Smooth muscle cell (in vitro differentiated cells): Measurements from ENCODE around the gene MAN1B1. TPM values are rescaled to one million over a fixed set of nuclear protein-coding genes. Genes with fewer than 3 reads are reported as not detected.

Experiments
- DNase-seq: peaks from one replicate; lab custom pipeline; 2025; ENCODE audit not compliant: unreplicated experiment; lab: John Stamatoyannopoulos, UW
- H2AFZ ChIP-seq: fragments of 200-600 bp; sonication (generic); 2 replicates; pipeline ENCODE4 v1.6.0; 2016; ENCODE audit warnings: antibody characterized with exemption, low read depth, mild to moderate bottlenecking
- H3F3A ChIP-seq: fragments of 200-600 bp; sonication (generic); 2 replicates; pipeline ENCODE4 v1.6.0; 2017; ENCODE audit warnings: antibody characterized with exemption, low read depth
- H3K27ac ChIP-seq: fragments of 200-600 bp; sonication (generic); 2 replicates; pipeline ENCODE4 v1.5.1; 2016; ENCODE audit warnings: low read depth, mild to moderate bottlenecking
- H3K27me3 ChIP-seq: fragments of 200-600 bp; sonication (generic); 2 replicates; pipeline ENCODE4 v1.6.1; 2016; ENCODE audit warnings: low read depth, mild to moderate bottlenecking
- H3K36me3 ChIP-seq: fragments of 200-600 bp; sonication (generic); 2 replicates; pipeline ENCODE4 v1.5.1; 2016; ENCODE audit warnings: low read depth
- H3K4me1 ChIP-seq: fragments of 200-600 bp; sonication (generic); 2 replicates; pipeline ENCODE4 v1.5.1; 2016; ENCODE audit warnings: low read depth
- H3K4me2 ChIP-seq: fragments of 200-600 bp; sonication (generic); 2 replicates; pipeline ENCODE4 v1.6.0; 2016; ENCODE audit warnings: mild to moderate bottlenecking
- H3K4me3 ChIP-seq: fragments of 200-600 bp; sonication (generic); 2 replicates; pipeline ENCODE4 v1.5.1; 2016; ENCODE audit warnings: mild to moderate bottlenecking
- H3K79me2 ChIP-seq: fragments of 200-600 bp; sonication (generic); 2 replicates; pipeline ENCODE4 v1.6.0; 2016; ENCODE audit warnings: low read depth, mild to moderate bottlenecking
- H3K9ac ChIP-seq: fragments of 200-600 bp; sonication (generic); 2 replicates; pipeline ENCODE4 v1.6.0; 2016; ENCODE audit warnings: low read depth
- H3K9me3 ChIP-seq: fragments of 200-600 bp; sonication (generic); replicated peaks from 2 replicates; pipeline ENCODE4 v1.5.1; 2016; ENCODE audit warnings: low read depth
- H4K20me1 ChIP-seq: fragments of 200-600 bp; sonication (generic); 2 replicates; pipeline ENCODE4 v1.6.0; 2016; ENCODE audit warnings: low read depth
- WGBS: methylation state at CpG from one replicate; pipeline ENCODE4 v1.1.7; 2016; ENCODE audit warnings: low lambda C conversion rate; 5-methylcytosine and 5-hydroxymethylcytosine counted together
- polyA plus RNA-seq: library from polyadenylated mRNA; unstranded; fragments of >200 nt; fragmentation: Nextera tagmentation; extraction: Ambion mirVana; gene quantifications from 2 replicates; pipeline ENCODE4 v1.2.1, GENCODE V29; 2016
- total RNA-seq: library from RNA; depleted of rRNA; stranded (reverse); fragments of >200 nt; gene quantifications from 2 replicates; pipeline ENCODE4 v1.2.3, GENCODE V29; 2014
- TF ChIP-seq, protein P1 (sequence below): fragments of 200-600 bp; sonication (generic); IDR thresholded peaks from 2 replicates; pipeline ENCODE4 v1.5.1; 2017; ENCODE audit warnings: borderline replicate concordance, mild to moderate bottlenecking, antibody characterized with exemption; ENCODE audit not compliant: insufficient read depth, poor library complexity, severe bottlenecking

Gene MAN1B1
- total and polyA plus RNA-seq, 2 experiments from 2014 or later = 62.9 to 97.1 TPM

DNA sequence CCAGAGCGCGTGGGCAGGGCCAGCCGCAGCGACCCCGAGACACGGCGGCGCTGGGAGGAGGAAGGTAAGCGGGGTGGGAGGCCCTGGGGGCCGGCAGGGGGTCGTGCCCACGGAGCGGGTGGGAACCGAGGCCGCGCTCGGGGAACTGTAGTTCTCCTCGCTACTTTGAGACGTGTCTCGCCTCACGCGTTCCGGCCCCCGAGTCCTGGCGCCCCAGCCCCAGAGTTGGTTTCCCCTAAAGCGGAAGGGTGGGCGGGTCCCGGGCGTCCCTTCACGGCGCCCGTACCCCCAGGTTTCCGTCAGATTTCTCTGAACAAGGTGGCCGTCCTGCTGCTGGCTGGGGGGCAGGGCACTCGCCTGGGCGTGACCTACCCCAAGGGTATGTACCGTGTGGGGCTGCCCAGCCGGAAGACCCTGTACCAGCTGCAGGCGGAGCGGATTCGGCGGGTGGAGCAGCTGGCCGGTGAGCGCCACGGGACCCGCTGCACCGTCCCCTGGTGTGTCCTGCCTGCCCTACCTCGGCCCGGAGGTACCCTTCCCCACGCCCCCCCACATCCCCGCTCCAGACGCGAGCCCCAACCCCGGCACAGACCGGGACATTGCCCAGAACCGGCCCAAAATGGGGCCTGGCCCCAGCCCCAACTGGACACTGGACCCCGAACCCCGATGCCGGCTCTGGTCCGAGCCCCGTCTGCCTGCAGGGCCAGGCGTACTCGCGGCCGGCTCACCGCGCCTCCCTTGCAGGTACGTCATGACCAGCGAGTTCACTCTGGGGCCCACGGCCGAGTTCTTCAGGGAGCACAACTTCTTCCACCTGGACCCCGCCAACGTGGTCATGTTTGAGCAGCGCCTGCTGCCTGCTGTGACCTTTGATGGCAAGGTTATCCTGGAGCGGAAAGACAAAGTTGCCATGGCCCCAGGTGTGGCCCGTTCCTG lies 8.8 kb upstream of the MAN1B1 start:
- no peaks in the 10 kb centered on the region for H3K27me3 ChIP-seq
- no peak overlapping the region for H2AFZ ChIP-seq

GRCh38 chr9:137078701-137079400 lies 7.9 kb upstream of the MAN1B1 start:
- H2AFZ ChIP-seq = no peak overlapping the region

More for the DNA sequence above, 8.8 kb upstream of the MAN1B1 start:
- TF ChIP-seq, protein P1, sequence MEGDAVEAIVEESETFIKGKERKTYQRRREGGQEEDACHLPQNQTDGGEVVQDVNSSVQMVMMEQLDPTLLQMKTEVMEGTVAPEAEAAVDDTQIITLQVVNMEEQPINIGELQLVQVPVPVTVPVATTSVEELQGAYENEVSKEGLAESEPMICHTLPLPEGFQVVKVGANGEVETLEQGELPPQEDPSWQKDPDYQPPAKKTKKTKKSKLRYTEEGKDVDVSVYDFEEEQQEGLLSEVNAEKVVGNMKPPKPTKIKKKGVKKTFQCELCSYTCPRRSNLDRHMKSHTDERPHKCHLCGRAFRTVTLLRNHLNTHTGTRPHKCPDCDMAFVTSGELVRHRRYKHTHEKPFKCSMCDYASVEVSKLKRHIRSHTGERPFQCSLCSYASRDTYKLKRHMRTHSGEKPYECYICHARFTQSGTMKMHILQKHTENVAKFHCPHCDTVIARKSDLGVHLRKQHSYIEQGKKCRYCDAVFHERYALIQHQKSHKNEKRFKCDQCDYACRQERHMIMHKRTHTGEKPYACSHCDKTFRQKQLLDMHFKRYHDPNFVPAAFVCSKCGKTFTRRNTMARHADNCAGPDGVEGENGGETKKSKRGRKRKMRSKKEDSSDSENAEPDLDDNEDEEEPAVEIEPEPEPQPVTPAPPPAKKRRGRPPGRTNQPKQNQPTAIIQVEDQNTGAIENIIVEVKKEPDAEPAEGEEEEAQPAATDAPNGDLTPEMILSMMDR = no peak
- Histone ChIP-seq H3F3A (peaks cover 13% of the 10 kb centered on the region), H3K36me3 (no peaks in the 10 kb centered on the region), H3K9me3 (no peaks in the 10 kb centered on the region), H4K20me1 (peaks cover 30% of the 10 kb centered on the region), H3K9ac (no peak overlapping the region), H3K4me3 (peak overlapping the region; percentile 71), H3K4me1 (peaks cover 8% of the 10 kb centered on the region), H3K4me2 (peak overlapping the region; percentile 99), H3K79me2 (no peaks in the 10 kb centered on the region), H3K27ac (no peak overlapping the region)
- DNase-seq = no peak
- WGBS = 9% methylated on average over 41 of the region's 76 CpGs

DNA sequence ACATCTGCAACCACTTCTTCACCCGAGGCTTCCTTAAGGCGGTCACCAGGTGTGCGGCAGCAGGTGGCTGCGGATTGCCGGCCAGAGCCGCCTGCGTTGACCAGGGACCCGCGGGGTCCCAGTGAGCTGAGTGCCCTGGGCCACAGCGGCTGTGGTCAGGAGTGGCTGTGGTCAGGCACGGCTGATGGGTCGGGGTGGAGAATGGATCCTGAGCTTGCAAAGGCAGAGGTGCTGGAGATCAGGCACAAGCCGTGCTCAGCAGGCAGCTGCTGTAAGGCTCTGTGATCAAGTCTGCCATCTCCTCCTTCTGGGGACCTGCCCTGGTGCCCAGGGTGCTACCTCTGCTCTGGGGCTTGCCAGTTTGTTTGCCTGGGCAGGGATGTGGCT lies 7.4 kb upstream of the MAN1B1 start:
- Histone ChIP-seq H3K36me3 (no peaks in the 10 kb centered on the region), H3K79me2 (no peaks in the 10 kb centered on the region), H3K27ac (no peak overlapping the region), H3K4me2 (no peak overlapping the region), H2AFZ (no peak overlapping the region), H3K27me3 (no peaks in the 10 kb centered on the region), H3K9me3 (no peaks in the 10 kb centered on the region), H3F3A (peaks cover 19% of the 10 kb centered on the region), H3K4me3 (no peak overlapping the region), H3K9ac (no peak overlapping the region), H4K20me1 (peaks cover 30% of the 10 kb centered on the region), H3K4me1 (peaks cover 15% of the 10 kb centered on the region)
- DNase-seq = no peak
- 94% methylated on average over 13 of the region's 13 CpGs for WGBS
- TF ChIP-seq, protein P1 = no peak

More at GRCh38 chr9:137078701-137079400, 7.9 kb upstream of the MAN1B1 start:
- H3F3A ChIP-seq = peaks cover 14% of the 10 kb centered on the region
- H3K9me3 ChIP-seq = no peaks in the 10 kb centered on the region
- peaks cover 30% of the 10 kb centered on the region for H4K20me1 ChIP-seq
- WGBS = 44% methylated on average over 50 of the region's 51 CpGs
- H3K4me3 ChIP-seq = peak overlapping the region; percentile 71
- H3K4me1 ChIP-seq = peaks cover 12% of the 10 kb centered on the region
- peak overlapping the region; percentile 99 for H3K4me2 ChIP-seq
- H3K79me2 ChIP-seq = no peaks in the 10 kb centered on the region
- no peak overlapping the region for H3K27ac ChIP-seq
- TF ChIP-seq, protein P1 = no peak
- H3K9ac ChIP-seq = no peak overlapping the region
- no peaks in the 10 kb centered on the region for H3K36me3 ChIP-seq
- H3K27me3 ChIP-seq = no peaks in the 10 kb centered on the region
- DNase-seq = no peak
